NK-92 treated with Interleukin-12 subunit alpha and Interleukin-12 subunit beta, amount 100 ng/mL, for 24 hours (cell line): Measurements from ENCODE around the gene CARD10.
A peak's percentile ranks its signal among the peaks of the same experiment; 100 is the strongest.
"Not testable (repeated sequence)": the region's sequence is repeated elsewhere in the genome, so short reads cannot be mapped to it uniquely, and the experiment has no call there.

Experiments
- DNase-seq: peaks from one replicate; lab custom pipeline; 2025; lab: John Stamatoyannopoulos, UW

The CARD10 gene

GRCh38 chr22:37556710-37557109, 37.5 kb upstream of the CARD10 start:
- DNase-seq, result no peak

- DNase-seq, result no peak
Measured at GRCh38 chr22:37555029-37555428, 35.8 kb upstream of the CARD10 start.

- DNase-seq, result no peak
Measured at GRCh38 chr22:37553725-37554124, 34.5 kb upstream of the CARD10 start.

GRCh38 chr22:37552524-37553163, 33.4 kb upstream of the CARD10 start:
- DNase-seq, result no peak

GRCh38 chr22:37551981-37552380, 32.8 kb upstream of the CARD10 start:
- no peak for DNase-seq

GRCh38 chr22:37550921-37551320, 31.7 kb upstream of the CARD10 start:
- not testable (repeated sequence) for DNase-seq

GRCh38 chr22:37549704-37550059, 30.5 kb upstream of the CARD10 start:
- no peak for DNase-seq

- DNase-seq, result no peak
Measured at GRCh38 chr22:37547251-37547741, 28.1 kb upstream of the CARD10 start.

- DNase-seq, result no peak
Measured at GRCh38 chr22:37546437-37547250, 27.4 kb upstream of the CARD10 start.

GRCh38 chr22:37545703-37546436, 26.7 kb upstream of the CARD10 start:
- DNase-seq, result no peak

- DNase-seq, result peak; percentile 42
Measured at GRCh38 chr22:37544955-37545702, 25.9 kb upstream of the CARD10 start.

GRCh38 chr22:37542959-37543358, 23.7 kb upstream of the CARD10 start:
- DNase-seq, result no peak

- DNase-seq, result not testable (repeated sequence)
Measured at GRCh38 chr22:37542416-37542815, 23.2 kb upstream of the CARD10 start.

GRCh38 chr22:37539790-37540189, 20.6 kb upstream of the CARD10 start:
- DNase-seq, result not testable (repeated sequence)

GRCh38 chr22:37538590-37539357, 19.6 kb upstream of the CARD10 start:
- peak; percentile 76 for DNase-seq

- DNase-seq, result no peak
Measured at GRCh38 chr22:37535159-37535558, 15.9 kb upstream of the CARD10 start.

- no peak for DNase-seq
Measured at GRCh38 chr22:37534445-37534844, 15.2 kb upstream of the CARD10 start.

GRCh38 chr22:37533995-37534394, 14.8 kb upstream of the CARD10 start:
- no peak for DNase-seq

GRCh38 chr22:37529652-37530345, 10.6 kb upstream of the CARD10 start:
- DNase-seq, result no peak

- not testable (repeated sequence) for DNase-seq
Measured at GRCh38 chr22:37527952-37528351, 8.7 kb upstream of the CARD10 start.
